HUES48 (cell line): ENCODE data around the gene PACC1.
"Not testable (repeated sequence)": the region's sequence is repeated elsewhere in the genome, so short reads cannot be mapped to it uniquely, and the experiment has no call there.

Source experiments
- H3K27ac ChIP-seq: one replicate; pipeline ENCODE4 v1.7.0; 2013; ENCODE audit warnings: low read depth, low read length, inconsistent platforms
- H3K27me3 ChIP-seq: 2 replicates; pipeline ENCODE4 v1.6.1; 2013; ENCODE audit warnings: mild to moderate bottlenecking, low read length; ENCODE audit not compliant: control insufficient read depth, insufficient read depth
- H3K36me3 ChIP-seq: 2 replicates; pipeline ENCODE4 v1.6.1; 2013; ENCODE audit warnings: low read length; ENCODE audit not compliant: control insufficient read depth, insufficient read depth
- H3K4me1 ChIP-seq: 2 replicates; pipeline ENCODE4 v1.6.1; 2013; ENCODE audit warnings: mild to moderate bottlenecking, low read length; ENCODE audit not compliant: control insufficient read depth, insufficient read depth
- H3K4me3 ChIP-seq: 2 replicates; pipeline ENCODE4 v1.5.1; 2013; ENCODE audit warnings: mild to moderate bottlenecking, low read depth, low read length
- H3K9ac ChIP-seq: 2 replicates; pipeline ENCODE4 v1.6.1; 2013; ENCODE audit warnings: mild to moderate bottlenecking, low read depth, low read length, moderate library complexity
- H3K9me3 ChIP-seq: 2 replicates; pipeline ENCODE4 v1.6.1; 2013; ENCODE audit warnings: low read length; ENCODE audit not compliant: control insufficient read depth, insufficient read depth

Gene PACC1

DNA sequence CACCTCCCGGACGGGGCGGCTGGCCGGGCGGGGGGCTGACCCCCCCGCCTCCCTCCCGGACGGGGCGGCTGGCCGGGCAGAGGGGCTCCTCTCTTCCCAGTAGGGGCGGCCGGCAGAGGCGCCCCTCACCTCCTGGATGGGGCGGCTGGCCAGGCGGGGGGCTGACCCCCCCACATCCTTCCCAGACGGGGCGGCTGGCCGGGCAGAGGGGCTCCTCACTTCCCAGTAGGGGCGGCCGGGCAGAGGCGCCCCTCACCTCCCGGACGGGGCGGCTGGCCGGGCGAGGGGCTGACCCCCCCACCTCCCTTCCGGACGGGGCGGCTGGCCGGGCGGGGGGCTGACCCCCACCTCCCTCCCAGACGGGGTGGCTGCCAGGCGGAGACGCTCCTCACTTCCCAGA lies 93.7 kb downstream of the PACC1 start:
- H3K9ac ChIP-seq, H3K27ac ChIP-seq, H3K36me3 ChIP-seq, H3K9me3 ChIP-seq, H3K27me3 ChIP-seq, H3K4me1 ChIP-seq, H3K4me3 ChIP-seq: not testable (repeated sequence)

DNA sequence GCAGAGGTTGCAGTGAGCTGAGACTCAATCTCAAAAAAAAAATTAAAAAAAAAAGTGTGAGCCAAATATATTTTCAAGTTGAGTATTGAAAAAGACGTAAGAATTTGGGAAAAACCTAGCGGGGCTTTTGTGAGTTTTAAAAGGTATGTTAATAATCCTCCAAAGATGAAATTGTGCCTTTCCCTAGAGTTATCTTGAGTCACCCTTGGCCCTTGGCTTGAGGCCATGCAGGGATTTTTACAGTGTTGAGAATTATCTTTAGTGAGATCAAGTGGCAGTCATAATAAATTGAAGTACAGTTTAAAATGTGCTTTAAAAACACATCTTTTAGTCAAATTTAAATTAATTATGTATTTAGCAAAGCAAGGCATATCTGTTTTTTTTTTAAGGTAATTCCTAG lies 96.8 kb downstream of the PACC1 start:
- H3K4me3 ChIP-seq, result no peak overlapping the region
- peaks cover 10% of the 10 kb centered on the region for H3K4me1 ChIP-seq
- H3K9ac ChIP-seq, result no peak overlapping the region
- H3K36me3 ChIP-seq, result no peaks in the 10 kb centered on the region
- no peak overlapping the region for H3K27ac ChIP-seq
- no peaks in the 10 kb centered on the region for H3K9me3 ChIP-seq
- no peaks in the 10 kb centered on the region for H3K27me3 ChIP-seq

DNA sequence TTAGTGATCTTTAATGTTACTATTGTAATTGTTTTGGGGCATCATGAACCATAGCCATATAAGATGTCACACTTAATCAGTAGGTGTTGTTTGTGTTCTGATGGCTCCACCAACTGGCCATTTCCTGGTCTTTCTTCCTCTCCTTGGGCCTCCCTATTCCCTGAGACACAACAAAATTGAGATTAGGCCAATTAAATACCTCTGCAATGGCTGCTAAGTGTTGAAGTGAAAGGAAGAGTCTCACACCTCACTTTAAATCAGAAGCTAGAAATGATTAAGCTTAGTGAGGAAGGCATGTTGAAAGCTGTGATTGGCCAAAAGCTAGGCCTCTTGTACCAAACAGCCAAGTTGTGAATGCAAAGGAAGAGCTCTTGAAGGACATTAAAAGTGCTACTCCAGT lies 98.8 kb downstream of the PACC1 start:
- H3K4me3 ChIP-seq, result no peak overlapping the region
- no peaks in the 10 kb centered on the region for H3K36me3 ChIP-seq
- H3K27ac ChIP-seq, result peak overlapping the region; percentile 81
- H3K9ac ChIP-seq, result no peak overlapping the region
- H3K9me3 ChIP-seq, result no peaks in the 10 kb centered on the region
- peaks cover 11% of the 10 kb centered on the region for H3K4me1 ChIP-seq
- no peaks in the 10 kb centered on the region for H3K27me3 ChIP-seq

DNA sequence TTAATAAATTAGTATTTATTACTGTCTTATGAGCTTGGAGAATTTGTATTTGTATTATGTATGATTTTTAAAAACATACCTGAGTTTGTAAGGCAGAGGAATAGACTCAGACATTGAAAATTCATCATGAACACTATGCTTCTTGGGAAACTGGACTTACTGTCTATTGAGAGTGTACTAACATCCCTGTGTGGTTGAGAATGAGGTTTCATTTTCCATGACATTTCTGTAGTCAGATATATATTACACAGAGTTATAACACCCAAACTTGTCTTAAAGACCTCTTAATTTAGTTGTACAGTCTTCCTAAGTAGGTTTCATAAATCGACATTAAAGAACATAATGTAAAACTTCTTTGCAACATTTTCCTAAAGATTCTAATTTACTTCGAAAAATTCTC lies 99.5 kb downstream of the PACC1 start:
- Histone ChIP-seq H3K4me1 (peaks cover 18% of the 10 kb centered on the region), H3K9me3 (no peaks in the 10 kb centered on the region), H3K9ac (no peak overlapping the region), H3K4me3 (no peak overlapping the region), H3K27me3 (no peaks in the 10 kb centered on the region), H3K36me3 (no peaks in the 10 kb centered on the region), H3K27ac (no peak overlapping the region)
